Stimulated activated CD8-positive, alpha-beta memory T cell treated with anti-CD3 and anti-CD28 coated beads, Interleukin-12 subunit alpha, Interleukin-12 subunit beta, amount 100 ng/mL, for 4 hours (primary cell): ENCODE results near the gene EFNA2.

Source experiments
- DNase-seq: peaks from one replicate; pipeline ENCODE4 v3.0.0-alpha.2; 2020; ENCODE audit warnings: low read depth

Gene EFNA2

DNA sequence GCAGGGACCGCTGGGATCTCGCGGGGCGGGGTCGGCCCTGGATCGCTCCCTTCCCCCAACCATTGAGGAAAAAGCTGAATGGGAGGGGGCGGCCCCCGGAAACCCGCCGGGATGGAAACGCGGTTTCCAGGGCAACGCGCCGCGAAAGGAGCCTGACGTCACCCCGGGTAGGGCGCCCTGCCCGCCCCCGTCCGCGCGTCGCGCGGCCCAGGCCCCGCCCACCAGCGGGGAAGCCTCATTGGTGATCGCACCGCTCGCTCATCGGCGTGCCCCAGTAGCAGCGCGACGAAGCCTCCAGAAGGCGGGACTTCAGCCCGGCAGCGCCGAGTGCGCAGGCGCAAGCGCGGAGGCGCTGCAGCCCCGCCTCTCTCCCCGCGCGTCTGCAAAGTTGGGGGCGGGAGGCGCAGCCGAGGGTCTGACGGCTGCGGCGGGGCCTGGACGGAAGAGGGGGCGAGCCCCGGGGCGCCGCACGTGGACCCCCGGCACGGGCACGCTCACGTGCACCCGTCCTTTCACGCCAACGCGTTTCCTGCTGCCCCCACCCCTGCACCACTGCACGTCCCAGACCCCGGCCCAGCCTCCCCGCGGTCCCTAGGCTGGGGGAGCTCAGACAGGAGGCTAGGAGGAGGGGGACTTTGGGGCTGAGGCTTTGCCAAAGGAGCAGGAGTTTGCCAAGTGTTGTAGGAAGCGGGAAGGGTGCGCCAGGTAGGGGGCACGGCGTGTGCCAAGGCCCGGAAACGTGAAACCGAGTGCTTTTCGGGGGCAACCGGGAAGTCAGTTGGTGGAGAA, 24.7 kb upstream of the EFNA2 start:
- peak; percentile 97 for DNase-seq

- no peak for DNase-seq
These were observed 24.2 kb upstream of the EFNA2 start for GRCh38 chr19:1261538-1261797.

DNA sequence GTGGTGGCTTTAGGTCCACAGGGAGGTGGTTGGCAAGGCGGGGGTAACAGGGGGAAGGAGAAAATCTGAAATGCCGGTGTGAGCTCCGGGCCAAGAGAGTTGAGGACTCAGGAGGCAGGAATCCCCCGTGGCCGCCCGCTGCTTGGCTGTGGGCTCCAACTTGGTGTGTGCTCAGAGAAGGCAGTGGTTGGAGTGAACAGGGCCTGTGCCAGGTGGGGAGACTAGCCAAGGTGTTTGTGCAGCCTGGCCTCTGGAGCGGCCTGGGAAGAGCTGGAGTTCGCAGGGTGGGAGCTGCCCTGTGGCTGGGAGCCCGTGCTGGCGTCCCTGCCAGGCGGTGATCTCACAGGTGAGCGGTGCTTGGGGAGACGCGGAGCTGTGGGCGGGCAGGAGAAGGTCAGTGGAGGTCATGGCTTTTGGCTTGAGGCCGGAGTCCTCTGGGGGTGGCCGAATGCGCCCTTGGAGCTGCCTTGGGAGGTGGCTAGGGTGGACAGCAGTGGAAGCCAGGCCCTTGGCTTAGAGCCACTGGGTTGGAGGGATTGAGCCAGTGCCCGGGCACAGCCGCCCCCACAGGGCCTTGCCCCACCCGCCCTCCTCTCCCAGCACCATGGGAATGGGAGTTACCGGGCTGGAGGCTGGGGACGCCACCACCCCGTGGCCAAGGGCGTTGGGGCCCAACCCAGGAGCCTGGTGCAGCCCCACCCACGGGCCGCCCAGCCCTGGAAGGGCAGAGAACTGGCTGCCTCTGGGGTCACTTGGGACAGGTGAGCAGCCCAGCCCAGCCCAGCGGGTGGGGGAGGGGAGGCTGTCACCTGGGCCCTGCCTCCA, 23.7 kb upstream of the EFNA2 start:
- no peak for DNase-seq

GRCh38 chr19:1262623-1263123, 23.0 kb upstream of the EFNA2 start:
- no peak for DNase-seq

DNA sequence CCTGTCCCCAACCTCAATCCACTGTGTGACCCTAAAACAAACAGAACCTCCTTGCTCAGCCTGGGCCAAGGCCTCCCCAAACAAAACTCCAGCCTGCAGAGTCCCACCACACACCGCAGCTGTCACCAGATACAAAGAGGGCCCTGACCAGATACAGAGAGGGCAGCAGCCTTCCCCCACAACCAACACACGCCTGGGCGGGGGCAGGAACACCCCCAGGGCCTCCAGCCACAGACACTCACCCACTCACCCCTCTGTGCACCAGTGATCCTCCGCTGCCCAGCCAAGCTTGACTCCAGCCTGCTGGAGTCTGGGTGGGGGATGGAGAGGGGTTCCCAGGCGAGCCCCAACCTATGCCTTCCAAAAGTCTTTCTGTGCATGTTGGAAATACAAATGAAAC, 22.5 kb upstream of the EFNA2 start:
- DNase-seq: no peak

- DNase-seq: no peak
These were observed 20.7 kb upstream of the EFNA2 start for GRCh38 chr19:1264801-1265614.

DNA sequence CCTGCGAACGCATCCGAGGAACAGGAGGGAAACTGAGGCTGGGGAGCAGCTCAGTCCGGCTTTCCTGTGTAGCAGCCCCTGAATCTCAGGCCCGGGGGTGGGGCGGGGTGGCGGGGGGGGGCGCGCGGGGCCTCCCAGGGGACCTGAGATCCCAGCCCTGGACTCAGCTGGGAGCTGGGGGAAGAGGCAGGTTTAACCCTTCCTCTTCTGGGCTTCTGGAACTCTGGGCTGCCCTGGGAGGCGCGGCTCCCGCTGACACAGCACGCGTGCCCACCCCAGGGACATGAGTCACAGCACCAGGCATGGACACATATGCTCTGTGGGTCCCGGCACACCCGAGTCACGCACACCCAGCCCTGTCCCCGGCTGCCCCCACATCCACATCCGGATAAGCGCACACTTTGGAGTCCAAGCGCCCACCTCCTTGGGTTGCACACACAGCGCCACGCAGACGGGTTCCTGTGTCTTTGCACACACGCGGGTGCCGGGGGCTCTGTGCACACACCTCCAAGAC, 20.0 kb upstream of the EFNA2 start:
- DNase-seq: no peak

DNA sequence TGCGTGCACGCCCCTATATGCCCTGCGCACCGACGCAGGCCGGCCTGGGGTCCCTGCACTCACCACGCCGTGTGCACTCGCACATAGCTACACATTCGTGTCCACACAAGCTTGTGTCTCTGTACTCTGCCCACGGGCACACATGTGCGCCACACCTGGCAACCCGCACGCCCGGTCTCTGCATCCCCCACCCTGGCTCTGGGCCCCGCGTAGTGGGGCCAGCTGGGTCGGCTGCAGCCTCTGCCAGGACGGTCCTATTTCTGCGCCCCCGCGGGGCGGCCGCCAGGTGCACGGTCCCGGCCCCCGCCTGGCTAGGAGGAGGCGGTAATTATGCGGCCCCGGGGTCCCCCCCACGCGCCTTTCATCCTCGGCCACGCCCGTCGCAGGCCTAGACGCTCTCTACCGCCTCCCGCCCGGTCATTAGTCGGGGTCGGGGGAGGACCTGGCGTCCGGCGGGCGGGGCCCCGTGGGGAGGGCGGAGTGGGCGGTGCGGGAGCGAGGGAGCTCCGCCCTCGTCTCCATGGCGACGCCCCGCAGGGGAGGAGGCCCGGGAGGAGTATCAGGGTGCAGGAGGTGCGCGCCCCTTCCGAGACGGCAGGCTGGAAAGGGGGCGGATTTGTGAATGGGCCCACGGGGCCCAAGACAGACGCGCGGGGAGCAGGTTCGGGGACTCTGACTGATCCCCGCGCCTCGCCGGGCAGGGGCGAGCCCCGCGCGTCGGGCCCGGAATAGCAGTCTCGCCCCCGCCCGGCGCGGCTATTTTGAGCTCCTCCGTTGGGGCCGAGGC, 19.4 kb upstream of the EFNA2 start:
- peak; percentile 81 for DNase-seq

GRCh38 chr19:1266916-1267476, 18.7 kb upstream of the EFNA2 start:
- DNase-seq: peak; percentile 62

DNA sequence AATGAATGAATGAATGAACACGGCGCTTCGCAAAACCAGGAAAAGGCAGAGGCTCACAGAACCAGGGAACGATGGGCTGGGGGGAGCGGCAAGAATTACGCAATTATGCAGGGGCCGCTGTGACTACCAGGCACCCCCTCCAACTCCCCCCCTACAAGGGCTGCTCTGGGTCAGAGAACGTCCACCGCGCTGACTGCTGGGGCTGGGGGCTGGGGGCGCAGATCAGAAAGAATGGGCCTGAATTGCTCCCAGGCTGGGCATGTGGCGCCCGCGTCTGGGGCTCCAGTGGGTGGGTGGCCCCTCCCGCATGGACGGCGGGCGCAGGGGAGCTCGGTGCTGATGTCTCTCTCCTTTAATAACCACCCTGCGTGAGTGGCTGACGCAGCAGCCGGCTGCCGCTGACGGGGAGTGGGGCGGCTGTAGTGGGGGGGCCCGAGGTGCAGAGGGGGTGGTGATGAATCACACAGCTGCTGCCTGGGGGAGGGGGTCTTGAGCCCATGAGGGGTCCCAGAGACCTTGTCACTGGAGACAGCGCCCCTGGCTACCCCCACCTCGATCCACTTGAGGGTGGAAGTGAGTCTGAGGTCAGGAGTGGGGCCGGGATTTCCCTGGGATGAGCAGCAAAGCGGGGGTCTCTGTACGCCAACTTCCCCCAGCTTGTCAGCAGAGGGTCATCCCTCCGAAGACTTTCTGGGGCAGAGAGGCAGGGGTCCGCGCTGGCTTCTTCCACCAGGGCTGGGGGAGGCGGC, 18.0 kb upstream of the EFNA2 start:
- no peak for DNase-seq

DNA sequence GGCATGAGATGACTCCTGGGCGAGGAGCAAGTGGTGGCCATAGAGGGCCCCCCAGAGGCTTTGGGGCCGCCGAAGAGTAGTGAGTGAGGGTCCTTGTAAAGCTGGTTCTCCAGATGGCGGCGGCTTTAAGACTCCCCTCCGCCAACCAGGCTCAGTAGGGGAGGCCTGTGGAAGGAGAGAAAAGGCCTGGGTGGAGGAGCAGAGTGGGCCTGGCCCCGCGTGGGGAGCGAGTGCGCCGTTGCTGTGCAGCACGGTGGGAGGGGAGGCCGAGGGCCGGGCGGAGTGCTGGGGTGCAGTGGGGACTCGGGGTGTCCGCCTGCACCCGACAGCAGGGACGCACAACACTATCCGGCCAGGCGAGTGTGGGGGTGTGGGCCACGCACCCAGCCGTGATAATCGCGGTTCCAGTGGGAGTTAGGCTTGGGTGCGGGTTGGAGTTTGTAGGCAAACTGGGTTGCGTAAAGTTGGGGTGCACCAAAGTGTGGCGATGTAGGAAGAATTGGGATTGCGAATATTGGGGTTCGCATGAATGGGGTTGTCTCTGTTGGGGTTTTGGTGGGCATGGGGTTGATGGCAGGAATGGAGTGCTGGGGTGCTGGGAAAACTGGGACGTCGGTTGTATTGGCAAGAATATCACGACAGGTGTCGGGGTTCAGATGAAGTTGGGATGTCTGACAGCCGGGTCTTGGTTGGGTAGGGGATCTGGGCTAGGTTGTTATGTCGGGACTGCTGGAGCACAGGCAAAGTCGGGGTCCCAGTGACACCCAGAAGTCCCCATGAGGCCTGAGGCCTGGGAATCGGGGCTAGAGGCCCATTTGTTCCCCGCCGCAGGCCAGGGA, 17.2 kb upstream of the EFNA2 start:
- no peak for DNase-seq

- DNase-seq: peak; percentile 99
These were observed 16.6 kb upstream of the EFNA2 start, which contains the start of gene CIRBP for GRCh38 chr19:1269065-1269477. Gene CIRBP (plus strand): TSS chr19:1269332. CDS start chr19:1270934, 1,602 bp downstream.

GRCh38 chr19:1269478-1270212, 16.0 kb upstream of the EFNA2 start:
- DNase-seq: peak; percentile 83

DNA sequence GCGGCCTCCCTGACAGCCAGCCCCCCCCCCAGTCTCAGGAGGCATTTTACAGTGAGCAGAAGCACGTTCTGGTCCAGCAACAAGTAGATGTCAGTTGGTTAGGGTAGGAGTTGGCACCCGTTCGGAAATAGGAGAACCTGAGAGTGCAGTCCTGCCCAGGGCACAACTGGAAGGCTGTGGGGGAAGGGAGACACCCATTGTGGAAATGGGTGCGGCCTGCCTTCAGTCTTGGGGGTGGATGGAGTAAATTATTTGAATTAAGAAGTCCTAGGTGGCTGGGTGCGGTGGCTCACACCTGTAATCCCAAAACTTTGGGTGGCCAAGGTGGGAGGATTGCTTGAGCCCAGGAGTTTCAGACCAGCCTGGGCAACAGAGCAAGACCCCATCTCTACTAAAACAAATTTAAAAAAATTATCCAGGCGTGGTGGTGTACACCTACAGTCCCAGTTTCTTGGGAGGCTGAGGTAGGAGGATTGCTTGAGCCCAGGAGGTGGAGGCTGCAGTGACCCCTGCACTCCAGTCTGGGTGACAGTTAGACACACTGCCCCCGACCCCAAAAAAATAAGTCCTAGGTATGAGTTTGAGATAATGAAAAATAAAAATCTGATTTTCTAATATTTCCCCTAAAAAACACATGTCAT, 15.3 kb upstream of the EFNA2 start:
- no peak for DNase-seq

- no peak for DNase-seq
These were observed 14.7 kb upstream of the EFNA2 start for GRCh38 chr19:1270854-1271527.

- no peak for DNase-seq
These were observed 13.9 kb upstream of the EFNA2 start for GRCh38 chr19:1271528-1272422.
